Epithelial cell of prostate (primary cell): ENCODE measurements around the gene OOSP4B.
"Not testable (repeated sequence)": the region's sequence is repeated elsewhere in the genome, so short reads cannot be mapped to it uniquely, and the experiment has no call there.

Experiments used
- DNase-seq: peaks from one replicate; pipeline ENCODE4 v3.0.0-alpha.2; 2011; ENCODE audit warnings: low read depth, low spot score
- H3K27ac ChIP-seq: fragments of 450-650 bp; 2 replicates; pipeline ENCODE4 v1.5.1; 2017; ENCODE audit warnings: mild to moderate bottlenecking

OOSP4B gene

GRCh38 chr11:60059052-60059451 is 42.1 kb downstream of the OOSP4B start:
- no peak overlapping the region for H3K27ac ChIP-seq
- DNase-seq = no peak

- DNase-seq = no peak
- no peak overlapping the region for H3K27ac ChIP-seq
Observed at GRCh38 chr11:60059521-60060240, 42.7 kb downstream of the OOSP4B start.

GRCh38 chr11:60064111-60064510 is 47.1 kb downstream of the OOSP4B start:
- no peak for DNase-seq
- H3K27ac ChIP-seq = no peak overlapping the region

GRCh38 chr11:60065801-60066200 is 48.8 kb downstream of the OOSP4B start:
- H3K27ac ChIP-seq = no peak overlapping the region
- DNase-seq = no peak

- DNase-seq = peak; percentile 37
- H3K27ac ChIP-seq = no peak overlapping the region
Observed at GRCh38 chr11:60069450-60069849, 52.5 kb downstream of the OOSP4B start.

GRCh38 chr11:60071644-60072043 is 54.7 kb downstream of the OOSP4B start:
- not testable (repeated sequence) for H3K27ac ChIP-seq, DNase-seq

- DNase-seq = no peak
- H3K27ac ChIP-seq = no peak overlapping the region
Observed at GRCh38 chr11:60077216-60077817, 60.3 kb downstream of the OOSP4B start.

GRCh38 chr11:60077981-60078380 is 61.0 kb downstream of the OOSP4B start:
- H3K27ac ChIP-seq = no peak overlapping the region
- DNase-seq = no peak

- no peak for DNase-seq
Observed at GRCh38 chr11:60078745-60079144, 61.8 kb downstream of the OOSP4B start.

GRCh38 chr11:60080535-60080934 is 63.6 kb downstream of the OOSP4B start:
- DNase-seq = no peak
- no peak overlapping the region for H3K27ac ChIP-seq

More at GRCh38 chr11:60078745-60079144, 61.8 kb downstream of the OOSP4B start:
- no peak overlapping the region for H3K27ac ChIP-seq
